Transverse colon (tissue), 4 donors: ENCODE measurements around the gene ZRANB3. TPM values are rescaled to one million over a fixed set of nuclear protein-coding genes. Genes with fewer than 3 reads are reported as not detected.
"Not testable (repeated sequence)": the region's sequence is repeated elsewhere in the genome, so short reads cannot be mapped to it uniquely, and the experiment has no call there.

Experiments
- DNase-seq: peaks from one replicate; pipeline ENCODE4 v3.0.0-alpha.2; 2019
- H3K27ac ChIP-seq, 4 donors: fragments of 200-600 bp; sonication (generic); 2 replicates each; pipeline ENCODE4 v1.5.1; 2016 to 2018; ENCODE audit warnings: inconsistent platforms in 4 of 4
- H3K27me3 ChIP-seq: fragments of 200-600 bp; sonication (generic); 2 replicates; pipeline ENCODE4 v1.5.1; 2017; ENCODE audit warnings: inconsistent platforms
- H3K36me3 ChIP-seq, 4 donors: fragments of 200-600 bp; sonication (generic); 2 replicates each; pipeline ENCODE4 v1.5.1; 2017 to 2019; ENCODE audit warnings: inconsistent platforms in 4 of 4
- H3K4me1 ChIP-seq, 4 donors: fragments of 200-600 bp; sonication (generic); 2 replicates each; pipeline ENCODE4 v1.5.1; 2017 to 2020; ENCODE audit warnings: inconsistent platforms in 4 of 4
- H3K4me3 ChIP-seq, 4 donors: fragments of 200-600 bp; sonication (generic); 1 replicate in 1 of 4; 2 replicates in 3 of 4; pipeline versions ENCODE4 v1.5.1 to v1.6.1; 2017 to 2019; ENCODE audit warnings: inconsistent platforms in 4 of 4
- H3K9me3 ChIP-seq, 2 donors: fragments of 200-600 bp; sonication (generic); 2 replicates each; pipeline ENCODE4 v1.5.1; 2017 to 2019; ENCODE audit warnings: inconsistent platforms in 2 of 2
- CTCF ChIP-seq, 5 experiments: fragments of 200-600 bp in 3 of 5; fragments of 450-650 bp in 2 of 5; sonication (generic) in 3 of 5; IDR thresholded peaks; 1 replicate in 2 of 5; 2 replicates in 3 of 5; pipeline ENCODE4 v1.5.1; 2016 to 2017; ENCODE audit warnings: antibody characterized with exemption in 5 of 5, inconsistent platforms in 3 of 5, mild to moderate bottlenecking in 2 of 5, moderate library complexity in 1 of 5
- EP300 ChIP-seq: sonication (generic); formaldehyde crosslinking; IDR thresholded peaks from one replicate; pipeline ENCODE4 v1.6.1; 2017; ENCODE audit warnings: antibody characterized with exemption, low read depth
- POLR2A ChIP-seq: fragments of 450-650 bp; IDR thresholded peaks from one replicate; pipeline ENCODE4 v1.6.1; 2016; ENCODE audit warnings: antibody characterized with exemption, mild to moderate bottlenecking, moderate library complexity
- POLR2AphosphoS5 ChIP-seq, 3 donors: sonication (generic); formaldehyde crosslinking; IDR thresholded peaks; one replicate each; pipeline ENCODE4 v1.6.1; 2016; ENCODE audit warnings: antibody characterized with exemption in 3 of 3
- WGBS, 2 donors: methylation state at CpG; one replicate each; pipeline ENCODE4 v1.1.5; 2018; ENCODE audit warnings: low coverage in 1 of 2; 5-methylcytosine and 5-hydroxymethylcytosine counted together
- in situ Hi-C, 4 donors: fragments of 200-750 bp; cut with MboI; loops; one replicate each; pipeline versions ENCODE4 v1.15.0 to v1.15.1; 2017; ENCODE audit warnings: low sequenced_read_pairs in 3 of 4, low pct_ligation_motif_present in 1 of 4, low pct_unique_long_range_greater_than_20kb in 1 of 4
- intact Hi-C: fragments of 100-400 bp; cut with DNase I; formaldehyde crosslinking; loops from one replicate; pipeline ENCODE4 v1.15.1; 2023; ENCODE audit warnings: low total_unique reads
- total RNA-seq, 4 donors: library from RNA; depleted of rRNA; stranded (reverse); fragments of >200 nt; gene quantifications; one replicate each; pipeline ENCODE4 v1.1.0, GENCODE V29; 2016

Gene ZRANB3
- total RNA-seq, 4 donors from 2014 or later = 0.37 to 3.0 (median 1.6) TPM

GRCh38 chr2:135311268-135311667 lies 219.8 kb downstream of the ZRANB3 start:
- no peaks in the 10 kb centered on the region for H3K4me1 ChIP-seq
- intact Hi-C loops (no loop called here), in situ Hi-C loops (no loop called here)
- no peaks in the 10 kb centered on the region for H3K9me3 ChIP-seq
- DNase-seq = no peak
- no peaks in the 10 kb centered on the region for H3K27me3 ChIP-seq
- WGBS, 2 donors = 81 to 96% methylated on average over 3 of the region's 3 CpGs
- H3K36me3 ChIP-seq = no peaks in the 10 kb centered on the region
- TF ChIP-seq CTCF (IDR thresholded peaks at IDR 0.05) (no peak), EP300 (no peak), POLR2A (no peak)
- H3K27ac ChIP-seq = no peak overlapping the region
- no peak overlapping the region for H3K4me3 ChIP-seq

GRCh38 chr2:135304694-135305093 lies 226.3 kb downstream of the ZRANB3 start:
- no peak for DNase-seq
- intact Hi-C loops = no loop called here
- Histone ChIP-seq H3K9me3 (peaks cover 6 to 11% of the 10 kb centered on the region in 2 donors), H3K27ac (no peak overlapping the region), H3K27me3 (no peaks in the 10 kb centered on the region), H3K4me3 (no peak overlapping the region), H3K4me1 (no peaks in the 10 kb centered on the region), H3K36me3 (no peaks in the 10 kb centered on the region)
- in situ Hi-C loops = no loop called here
- WGBS, 2 donors = 88 to 98% methylated on average over 2 to 4 of the region's 4 CpGs
- TF ChIP-seq POLR2A (no peak), POLR2AphosphoS5 (IDR thresholded peaks at IDR 0.05) (no peak), EP300 (no peak)

GRCh38 chr2:135299658-135300244 lies 231.3 kb downstream of the ZRANB3 start:
- in situ Hi-C loops (no loop called here), intact Hi-C loops (no loop called here)
- no peak for DNase-seq
- Histone ChIP-seq H3K27ac (no peak overlapping the region), H3K36me3 (no peaks in the 10 kb centered on the region), H3K4me1 (no peaks in the 10 kb centered on the region), H3K9me3 (peaks cover 0 to 8% of the 10 kb centered on the region in 2 donors), H3K4me3 (no peak overlapping the region), H3K27me3 (no peaks in the 10 kb centered on the region)
- TF ChIP-seq CTCF (IDR thresholded peaks at IDR 0.05) (no peak), POLR2A (no peak), EP300 (no peak), POLR2AphosphoS5 (IDR thresholded peaks at IDR 0.05) (no peak)
- WGBS, 2 donors = 77 to 100% methylated on average over 1 of the region's 1 CpG

GRCh38 chr2:135299165-135299564 lies 231.9 kb downstream of the ZRANB3 start:
- TF ChIP-seq POLR2A (no peak), CTCF (IDR thresholded peaks at IDR 0.05) (no peak), EP300 (no peak), POLR2AphosphoS5 (IDR thresholded peaks at IDR 0.05) (no peak)
- intact Hi-C loops = no loop called here
- Histone ChIP-seq H3K4me3 (no peak overlapping the region), H3K27me3 (no peaks in the 10 kb centered on the region), H3K27ac (no peak overlapping the region), H3K9me3 (peaks cover 0 to 8% of the 10 kb centered on the region in 2 donors), H3K36me3 (no peaks in the 10 kb centered on the region), H3K4me1 (no peaks in the 10 kb centered on the region)
- in situ Hi-C loops = no loop called here
- 75 to 90% methylated on average over 1 to 2 of the region's 2 CpGs for WGBS, 2 donors
- no peak for DNase-seq

GRCh38 chr2:135287121-135287520 lies 243.9 kb downstream of the ZRANB3 start:
- H3K9me3 ChIP-seq, in situ Hi-C loops, H3K27me3 ChIP-seq, intact Hi-C loops, H3K27ac ChIP-seq, H3K4me3 ChIP-seq, DNase-seq, H3K36me3 ChIP-seq, H3K4me1 ChIP-seq: not testable (repeated sequence)
